GM18867 (cell line): ENCODE results near the gene PRDM11.

Experiments used
- ATAC-seq: cut with Tn5 transposase; IDR thresholded peaks from one replicate; pipeline ENCODE4 v1.9.1; 2021; ENCODE audit warnings: mild to moderate bottlenecking, moderate library complexity; ENCODE audit not compliant: unreplicated experiment

PRDM11 gene

DNA sequence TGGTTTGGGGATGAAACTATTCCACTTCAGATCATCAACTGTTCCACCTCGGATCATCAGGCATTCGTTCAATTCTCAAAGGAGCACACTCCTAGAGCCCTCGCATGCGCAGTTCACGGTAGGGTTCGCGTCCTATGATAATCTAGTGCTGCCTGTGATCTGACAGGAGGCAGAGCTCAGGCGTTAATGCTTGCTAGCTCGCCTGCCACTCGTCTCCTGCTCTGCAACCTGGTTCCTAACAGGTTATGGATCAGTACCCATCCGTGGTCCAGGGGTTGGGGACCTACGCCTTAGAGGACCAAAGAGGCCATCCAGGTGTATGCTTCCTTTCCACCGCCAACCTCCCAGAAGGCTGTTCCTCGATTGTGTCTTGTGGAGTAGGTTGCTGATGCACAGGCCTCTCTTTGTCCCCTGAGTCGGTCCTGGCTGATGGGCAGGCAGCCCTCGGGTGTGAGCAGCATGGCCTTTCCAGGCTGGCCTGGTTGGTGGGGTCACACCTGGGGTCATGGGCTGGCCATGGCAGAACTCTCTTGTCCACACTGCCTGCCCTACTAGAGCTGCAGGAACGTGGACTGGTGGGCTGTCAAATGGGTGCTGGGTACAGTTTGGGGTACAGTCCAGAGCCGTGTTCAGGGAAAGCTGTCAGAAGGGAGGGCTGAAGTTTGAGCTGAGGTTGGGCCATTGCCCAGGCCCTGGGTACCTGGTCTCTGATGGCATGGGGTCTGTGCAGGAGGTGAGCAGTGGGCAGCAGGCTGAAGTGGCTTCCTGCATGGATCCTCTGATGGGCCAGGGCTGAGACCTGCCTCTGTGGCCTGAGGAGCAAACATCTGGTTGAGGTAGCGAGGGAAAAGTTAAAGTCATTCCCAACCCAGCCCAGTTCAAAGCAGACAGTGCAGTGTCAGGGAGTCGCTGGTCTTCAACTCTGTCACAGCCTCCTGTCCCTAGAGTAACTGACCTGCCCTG is 11.1 kb downstream of the PRDM11 start:
- no peak for ATAC-seq

DNA sequence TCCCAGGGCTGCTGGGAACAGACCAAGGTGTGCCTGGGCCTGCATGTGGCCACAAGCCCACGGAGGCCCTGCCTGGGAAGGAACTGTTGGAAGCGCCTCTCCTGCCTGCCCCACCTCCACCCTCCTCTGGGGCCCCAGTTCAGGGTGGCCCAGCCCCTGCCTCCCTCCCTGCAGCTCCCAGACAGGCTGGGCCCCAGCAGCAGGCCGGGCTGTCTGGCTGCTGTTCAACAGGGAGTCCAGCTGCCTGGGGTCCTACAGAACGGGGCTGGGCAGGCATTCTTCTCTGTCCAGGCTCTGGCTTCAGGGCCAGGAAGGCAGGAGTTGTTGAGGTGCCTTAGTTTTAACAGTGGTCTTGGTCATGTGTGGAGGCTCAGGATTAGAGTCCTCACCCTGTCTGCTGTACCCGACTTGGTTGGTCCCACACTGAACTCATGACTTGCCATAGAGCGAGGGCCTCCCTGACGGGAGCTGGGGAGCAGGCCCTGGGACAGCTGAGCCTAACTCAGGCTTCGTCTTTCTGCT is 11.8 kb downstream of the PRDM11 start:
- ATAC-seq, result no peak

DNA sequence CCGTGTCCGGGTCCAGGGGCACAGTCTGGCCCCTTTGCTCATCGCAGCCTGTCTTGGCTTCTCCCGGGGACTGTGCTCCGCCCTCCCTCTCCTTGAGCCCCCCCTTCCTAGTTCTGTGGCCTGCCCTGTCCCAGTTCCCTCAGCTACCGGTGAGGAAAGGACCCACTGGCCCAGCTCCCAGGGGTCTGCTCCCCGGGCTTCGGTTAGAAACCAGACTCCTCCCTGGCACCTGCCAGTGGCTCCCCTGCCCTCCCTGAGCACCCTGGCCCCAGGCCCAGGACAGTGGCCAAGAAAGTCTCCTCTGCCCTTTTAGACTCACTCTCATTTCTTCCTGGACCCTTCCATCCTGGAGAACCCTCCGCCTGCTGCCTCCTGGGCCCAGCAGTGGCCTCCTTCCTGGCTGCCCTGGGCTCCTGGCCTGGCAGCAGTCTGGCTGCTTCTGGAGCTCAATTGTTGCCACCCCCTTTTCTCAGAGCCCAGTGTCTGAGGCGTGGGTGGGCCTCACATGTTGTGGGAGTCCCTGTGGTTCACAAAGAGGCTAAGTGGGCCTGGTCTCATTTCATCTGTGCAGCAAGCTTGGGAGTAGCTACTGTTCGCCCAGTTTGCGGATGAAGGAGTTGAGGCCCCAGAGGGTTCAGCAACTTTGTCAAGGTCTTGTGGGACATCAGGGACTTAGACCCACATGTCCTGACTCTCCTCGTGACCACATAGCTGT is 12.6 kb downstream of the PRDM11 start:
- no peak for ATAC-seq

DNA sequence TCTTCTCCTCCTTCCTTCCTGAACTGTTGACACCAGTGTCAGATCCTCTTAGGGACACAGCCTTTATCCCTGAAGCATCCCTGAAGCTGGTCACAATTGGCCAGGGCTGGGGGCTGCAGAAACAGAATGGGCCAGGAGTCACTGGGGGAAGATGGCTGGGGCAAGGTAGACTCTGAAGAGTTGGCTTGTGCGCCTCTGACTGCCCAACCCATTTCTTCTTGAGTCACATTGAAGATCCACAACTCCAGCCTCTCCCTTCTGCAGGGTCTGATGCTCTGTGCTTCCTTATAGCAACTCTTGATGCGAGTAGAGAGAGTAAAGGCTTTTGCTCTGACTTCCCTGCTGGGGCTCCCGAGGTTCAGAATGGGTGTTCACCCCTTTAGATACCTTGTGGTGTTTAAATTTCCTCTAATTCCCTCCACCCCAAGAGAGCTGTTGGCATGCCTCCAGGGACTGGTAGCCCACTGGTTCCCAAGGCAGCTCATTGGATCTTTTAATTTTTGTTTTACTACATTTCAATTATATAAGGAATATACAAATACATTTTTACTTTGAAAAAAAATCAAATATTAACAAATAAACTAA is 13.4 kb downstream of the PRDM11 start:
- no peak for ATAC-seq

DNA sequence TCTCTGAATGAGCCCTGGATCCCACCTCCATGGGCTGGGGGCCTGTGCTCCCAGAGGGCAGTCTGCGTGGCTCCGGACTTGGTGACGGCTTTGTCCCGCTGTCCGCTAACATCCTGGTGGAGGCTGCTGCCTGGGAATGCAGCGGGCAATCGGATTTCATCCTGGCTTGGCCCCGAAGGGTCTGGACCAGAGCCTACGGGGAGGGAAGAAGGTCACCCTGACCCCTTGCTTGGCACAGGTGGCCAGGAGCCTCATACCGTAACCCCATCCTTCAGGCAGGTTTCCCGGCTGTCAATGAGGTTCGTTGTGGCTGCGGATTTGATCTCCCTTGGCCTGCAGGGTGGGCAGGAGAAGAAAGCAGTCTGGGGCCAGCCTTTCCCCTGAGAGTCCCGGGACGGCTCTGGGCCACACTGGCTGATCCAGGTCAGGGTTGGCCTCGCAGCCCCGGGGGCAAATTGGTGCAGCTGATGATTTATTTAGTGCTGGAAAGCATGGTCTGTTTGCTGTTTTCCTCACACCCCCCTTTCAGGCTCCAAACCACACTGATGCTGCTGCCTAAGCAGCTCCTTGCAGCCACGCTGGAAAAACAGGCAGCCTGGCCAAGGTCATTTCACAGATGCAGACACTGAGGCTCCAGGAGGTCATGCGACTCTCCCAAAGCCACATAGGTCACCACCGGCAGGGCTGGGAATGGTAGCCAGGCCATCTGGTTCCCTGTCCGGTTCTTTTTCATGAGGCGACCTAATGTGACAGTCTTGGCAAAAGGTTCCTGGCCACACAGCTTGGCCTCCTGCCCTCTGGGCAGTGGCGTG is 15.0 kb downstream of the PRDM11 start:
- no peak for ATAC-seq

DNA sequence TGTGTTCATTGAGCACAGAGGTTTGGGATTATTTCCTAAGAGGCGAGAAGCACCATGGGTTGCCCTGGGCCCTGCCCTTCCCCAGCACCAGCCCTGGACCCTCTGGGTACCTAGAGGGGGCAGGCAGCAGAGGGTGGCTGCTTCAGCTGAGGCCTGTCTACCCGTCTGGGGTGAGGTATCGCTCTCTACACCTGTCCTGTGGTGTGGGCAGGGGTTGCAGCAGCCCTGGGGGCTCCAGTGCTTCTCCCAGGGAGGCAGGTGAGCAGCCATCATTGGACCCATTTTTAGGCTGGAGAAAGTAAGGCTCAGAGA is 15.6 kb downstream of the PRDM11 start:
- ATAC-seq, result no peak

DNA sequence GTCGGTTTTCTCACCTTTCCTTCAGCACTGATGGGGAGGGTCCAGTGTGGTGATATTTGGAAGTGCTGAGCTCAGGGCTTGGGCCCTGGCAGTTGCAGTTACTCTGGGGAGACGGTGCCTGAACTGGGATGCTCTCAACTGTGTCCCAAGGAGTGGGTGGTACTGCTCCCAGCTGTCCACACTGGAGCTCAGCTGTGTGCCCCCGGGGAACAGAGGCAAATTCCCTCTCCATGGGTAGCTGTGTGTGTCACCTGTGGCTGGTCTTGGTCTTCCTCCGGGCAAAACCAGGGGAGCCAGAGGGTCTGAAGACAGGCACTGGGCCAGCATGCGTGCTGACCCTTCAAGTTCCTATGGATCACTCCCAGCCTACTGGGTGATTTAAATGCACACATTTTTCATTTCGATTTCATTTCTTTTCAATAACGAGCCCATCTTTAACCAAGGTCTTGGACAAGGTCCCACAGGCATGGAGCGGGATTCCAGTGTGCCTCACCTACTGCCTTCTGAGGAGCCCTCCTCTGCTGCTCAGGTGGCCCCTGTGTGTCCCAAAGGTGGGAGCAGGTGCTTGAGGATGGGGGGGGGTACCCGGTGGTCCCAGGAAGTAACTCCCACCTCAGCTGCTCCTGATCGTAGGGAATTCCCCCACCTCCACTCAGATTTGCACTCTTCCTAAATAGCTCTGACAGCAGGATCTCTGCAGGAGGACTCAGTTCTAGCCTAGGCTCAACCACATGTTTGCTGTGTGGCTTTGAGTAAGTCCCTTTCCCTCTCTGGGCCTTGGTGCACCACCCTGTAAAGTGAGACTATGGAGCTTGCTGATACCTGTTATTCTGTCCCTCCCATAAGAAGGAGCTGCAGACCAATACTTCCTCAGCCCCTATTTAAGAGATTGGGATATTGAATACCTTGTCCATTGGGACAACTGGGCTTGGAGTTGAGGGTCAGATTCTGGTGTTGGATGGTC is 16.8 kb downstream of the PRDM11 start:
- no peak for ATAC-seq

DNA sequence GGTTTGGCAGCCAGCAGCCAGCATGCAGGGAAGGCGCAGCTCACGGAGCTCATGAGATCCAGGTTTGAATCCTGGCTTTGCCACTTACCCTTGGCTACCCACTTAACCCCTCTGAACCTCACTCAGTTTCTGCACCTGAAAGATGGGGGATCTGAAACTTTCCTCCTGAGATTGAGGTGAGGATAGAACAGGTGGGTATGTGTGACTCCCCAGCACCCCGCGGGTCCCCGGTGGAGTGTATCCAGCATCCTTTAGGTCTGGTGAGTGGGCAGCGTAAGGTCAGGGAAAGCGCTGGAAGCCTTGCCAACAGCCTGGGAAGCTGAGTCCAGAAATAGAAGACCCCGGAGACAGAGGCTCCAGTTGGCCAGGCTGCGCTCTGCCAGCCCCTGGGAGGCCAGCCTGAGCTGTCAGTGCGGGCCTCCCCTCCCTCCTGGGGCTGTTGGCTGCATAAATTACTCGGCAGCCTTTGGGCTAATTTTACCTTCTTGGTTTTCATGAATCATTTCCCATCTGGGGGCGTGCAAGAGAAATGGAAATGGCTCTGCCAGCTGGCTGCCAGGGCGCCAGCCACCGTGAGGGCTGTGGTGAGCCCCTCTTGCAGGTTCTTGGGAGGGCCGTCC is 17.6 kb downstream of the PRDM11 start:
- no peak for ATAC-seq

DNA sequence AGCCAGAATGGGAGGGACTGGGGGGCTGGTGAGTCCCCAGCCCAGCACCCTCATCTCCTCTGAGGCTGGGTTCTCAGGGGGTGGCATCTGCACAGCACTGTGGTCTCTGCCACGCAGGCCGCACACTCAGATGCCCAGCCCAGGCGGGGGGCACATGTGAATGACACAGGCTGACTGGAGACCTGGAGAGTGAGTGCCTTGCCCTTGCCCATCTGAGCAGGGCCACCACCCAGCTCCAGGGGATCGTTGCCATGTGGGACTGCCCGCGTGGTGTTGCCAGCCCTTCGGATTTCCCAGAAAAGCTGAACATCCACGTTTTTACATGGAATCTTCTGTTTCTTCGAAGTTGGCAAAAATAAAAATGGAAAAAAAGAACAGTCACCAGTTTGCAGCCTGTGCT is 18.9 kb downstream of the PRDM11 start:
- ATAC-seq, result no peak

DNA sequence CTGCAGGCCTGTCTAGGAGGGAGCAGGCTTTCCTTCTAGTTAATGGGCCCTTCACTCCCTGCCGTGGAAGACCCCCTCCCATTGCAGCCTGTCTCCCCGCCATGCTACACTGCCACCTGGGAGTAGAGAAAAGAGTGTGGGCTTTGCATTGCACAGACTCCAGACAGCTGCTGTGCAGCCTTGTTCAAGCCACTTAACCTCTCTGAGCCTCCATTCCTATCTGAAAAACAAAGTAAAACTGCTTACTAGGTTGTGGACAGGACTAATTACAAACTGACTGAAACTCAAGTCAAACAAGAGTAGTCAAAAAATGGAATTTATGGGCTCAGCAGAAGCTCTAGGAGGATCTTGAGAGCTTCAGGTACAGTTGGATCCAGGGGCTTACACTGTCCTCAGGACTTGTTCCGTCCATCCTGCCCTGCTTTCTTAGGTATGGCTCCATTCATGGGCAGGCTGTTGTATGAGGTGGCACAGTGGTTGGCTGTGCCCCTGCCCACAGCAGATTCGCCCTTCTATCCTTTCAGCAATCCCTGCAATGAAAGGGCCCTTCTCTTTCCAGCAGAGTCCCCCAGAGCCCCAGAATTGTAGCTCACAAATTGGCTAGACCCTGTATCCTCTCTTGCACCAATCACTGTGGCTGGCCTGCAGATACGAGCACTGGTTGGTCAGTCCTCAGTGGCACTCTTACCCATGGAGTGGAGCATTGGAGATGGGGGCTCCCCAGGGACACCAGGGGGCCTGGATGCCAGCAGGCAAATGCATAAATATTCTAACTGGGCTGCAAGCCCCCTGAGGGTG is 19.6 kb downstream of the PRDM11 start:
- no peak for ATAC-seq

DNA sequence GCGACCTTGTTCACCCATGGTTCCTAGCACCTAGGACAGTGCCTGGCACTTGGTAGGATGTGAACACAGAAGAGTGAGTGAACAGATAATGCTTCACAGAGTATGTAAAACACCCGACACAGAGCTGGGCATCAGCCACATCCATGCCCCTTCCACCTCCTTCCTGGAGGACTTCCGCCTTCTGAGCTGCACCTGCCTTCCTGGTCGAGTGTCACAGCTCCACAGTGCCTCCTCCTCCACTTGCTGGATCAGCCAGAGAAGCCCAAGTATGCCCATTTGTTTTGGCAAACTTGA is 20.1 kb downstream of the PRDM11 start:
- ATAC-seq, result no peak

DNA sequence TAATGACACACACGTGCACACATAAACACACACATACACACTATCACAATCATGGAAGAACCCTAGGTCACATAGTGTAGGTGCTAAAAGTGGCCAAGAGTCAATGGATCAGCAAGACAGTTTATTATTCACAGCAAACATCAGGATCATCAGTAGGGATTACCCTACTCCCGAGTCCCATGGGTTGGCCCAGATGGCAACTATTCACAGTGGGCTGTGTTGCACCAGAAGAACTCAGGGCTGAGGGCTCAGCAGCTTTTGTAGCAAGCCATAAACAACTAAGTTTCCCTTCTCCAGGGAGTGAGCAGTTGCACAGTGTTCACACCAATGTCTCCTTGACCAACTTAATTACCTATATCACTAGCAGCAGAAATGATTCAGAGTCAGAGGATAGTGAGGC is 20.8 kb downstream of the PRDM11 start:
- ATAC-seq, result no peak

DNA sequence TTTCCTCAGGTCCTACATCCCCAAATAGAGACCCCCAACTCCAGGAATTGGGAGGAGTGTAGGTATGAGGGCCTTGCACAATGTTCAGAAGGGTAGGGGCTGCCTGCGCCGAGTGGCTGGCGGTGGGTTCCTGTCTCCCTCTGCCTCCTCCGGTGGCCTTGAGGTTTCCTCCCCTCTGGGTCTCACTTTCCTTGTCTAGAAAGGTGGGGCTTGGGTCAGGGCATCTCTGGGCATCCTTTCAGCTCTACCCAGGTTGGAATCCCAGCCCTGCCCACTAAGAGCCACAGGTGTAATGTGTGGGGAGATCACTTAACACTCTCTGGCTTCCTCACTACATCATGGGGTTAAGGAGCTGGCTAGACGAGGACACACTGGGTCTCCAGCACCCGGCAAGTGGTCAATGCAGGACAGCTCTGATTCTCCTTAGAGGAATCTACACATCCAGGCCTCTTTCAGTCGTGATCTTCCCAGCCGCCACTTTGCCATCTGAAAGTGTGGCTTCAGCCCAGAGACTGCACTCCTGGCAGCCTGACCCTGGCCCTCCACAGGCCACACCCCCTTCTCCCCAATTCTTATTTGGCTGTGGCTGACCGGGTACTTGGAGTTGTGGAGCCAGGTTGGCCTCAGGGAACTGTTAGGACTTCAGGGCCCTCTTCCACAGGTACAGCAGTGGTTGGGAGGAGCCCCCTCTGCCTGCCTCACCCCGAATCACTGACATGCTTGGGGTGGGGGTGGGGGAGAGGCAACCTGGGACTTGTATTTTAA is 22.1 kb downstream of the PRDM11 start:
- no peak for ATAC-seq

DNA sequence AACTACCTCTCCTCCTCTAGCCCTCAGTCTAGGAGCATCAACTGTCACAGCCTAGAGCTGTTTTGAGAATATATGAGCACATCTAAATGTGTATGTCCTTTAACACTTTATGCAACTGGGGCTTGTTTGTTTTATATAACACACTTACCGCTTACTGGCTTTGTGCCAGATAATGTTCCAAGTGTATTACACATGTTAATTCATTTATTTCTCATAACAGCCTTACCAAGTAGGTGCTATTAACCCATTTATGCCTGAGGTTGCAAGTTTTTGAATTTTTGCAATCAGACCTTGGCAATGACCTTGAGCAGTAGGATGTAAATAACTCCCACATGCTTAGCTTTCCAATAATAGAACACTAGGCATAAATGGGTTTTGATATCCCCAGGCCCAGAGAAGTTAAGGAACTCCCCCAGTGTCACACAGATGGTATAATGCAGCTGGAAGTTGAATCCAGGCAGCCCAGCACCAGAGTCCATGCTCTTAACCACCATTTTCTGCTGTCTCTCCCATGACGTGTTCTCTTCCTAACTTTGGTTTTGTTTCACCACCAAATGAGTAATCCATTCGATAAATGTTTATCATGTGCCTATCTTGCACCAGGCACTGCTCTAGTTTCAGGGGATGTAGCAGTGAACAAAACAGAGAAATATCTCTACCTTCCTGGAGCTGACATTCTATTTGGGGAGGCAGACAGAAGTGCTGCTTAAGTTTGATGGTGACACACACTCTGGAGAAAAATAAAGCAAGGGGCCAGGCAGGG is 23.1 kb downstream of the PRDM11 start:
- no peak for ATAC-seq

DNA sequence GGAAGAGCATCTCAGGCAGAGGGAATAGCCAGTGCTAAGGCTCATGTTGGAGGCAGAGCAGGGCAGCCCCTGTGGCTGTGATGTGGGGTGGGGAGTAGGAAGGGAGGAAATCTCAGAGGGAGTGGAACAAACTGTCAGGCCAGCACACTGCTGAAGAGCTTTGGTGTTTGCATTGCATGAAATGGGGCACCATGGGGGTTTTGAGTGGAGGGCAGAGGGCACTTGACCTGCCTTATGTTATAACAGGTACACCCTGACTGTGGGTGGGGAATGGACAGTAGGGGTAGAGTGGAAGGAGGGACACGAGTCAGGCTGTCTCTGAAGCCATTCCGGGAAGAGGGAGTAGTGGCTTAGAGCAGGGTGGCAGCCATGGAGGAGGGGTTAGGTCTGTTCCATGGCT is 24.0 kb downstream of the PRDM11 start:
- no peak for ATAC-seq

DNA sequence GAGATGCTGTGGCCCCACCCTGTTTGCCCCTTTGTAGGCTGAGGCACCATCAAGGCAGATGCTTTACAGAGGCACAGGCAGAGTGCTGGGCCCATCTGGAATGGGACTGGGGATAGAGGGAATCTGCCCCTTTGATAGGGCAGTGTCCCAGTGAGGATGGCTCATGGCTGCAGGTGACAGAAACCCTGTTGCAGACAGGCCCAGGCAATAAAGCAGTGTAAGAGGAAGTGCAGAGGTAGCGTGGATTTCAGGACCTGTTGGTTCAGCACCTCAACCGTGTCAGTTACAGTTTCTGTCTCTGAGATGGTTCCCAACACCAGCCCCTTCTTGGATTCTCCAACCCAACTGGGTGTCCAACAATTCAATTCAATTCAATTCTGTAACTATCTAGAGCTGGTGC is 25.1 kb downstream of the PRDM11 start:
- ATAC-seq, result no peak

DNA sequence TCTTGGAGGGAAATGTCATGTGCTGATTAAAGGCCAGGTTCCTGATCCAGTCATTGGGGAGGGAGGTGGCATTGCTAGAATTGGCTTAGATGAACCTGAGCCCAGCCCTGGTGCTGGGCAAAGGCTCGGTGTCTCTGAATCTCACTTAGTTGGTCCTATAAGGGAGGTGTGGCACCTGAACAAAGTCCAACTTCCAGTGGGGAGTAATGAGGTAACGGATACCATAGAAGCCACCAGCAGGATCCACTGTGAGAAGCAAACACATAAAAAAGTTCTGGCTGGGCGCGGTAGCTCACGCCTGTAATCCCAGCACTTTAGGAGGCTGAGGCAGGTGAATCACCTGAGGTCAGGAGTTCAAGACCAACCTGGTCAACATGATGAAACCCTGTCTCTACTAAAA is 26.6 kb downstream of the PRDM11 start:
- ATAC-seq, result no peak
